Measurements from ENCODE around the gene ADAT1.

GRCh38 chr16:75621170-75621477 lies 2.0 kb downstream of the ADAT1 start:
- TF ChIP-seq TAF1 (IDR thresholded peaks at IDR 0.05; ENCODE audit: borderline replicate concordance, insufficient read depth, low read length) (no peak), POLR2AphosphoS5 (IDR thresholded peaks at IDR 0.05; ENCODE audit: low read depth, low read length) (no peak), SIN3A (IDR thresholded peaks at IDR 0.05; ENCODE audit: borderline replicate concordance, insufficient read depth, low read length) (no peak), REST (IDR thresholded peaks at IDR 0.05; ENCODE audit: insufficient read depth in 1 of 2, low read depth in 2 of 2, low read length in 2 of 2) (no peak)
